Hepatocyte (in vitro differentiated cells): Measurements from ENCODE around the gene CAMSAP1.

Source experiments
- EZH2 ChIP-seq: fragments of 200-600 bp; sonication (generic); IDR thresholded peaks from 2 replicates; pipeline ENCODE4 v1.6.1; 2016; ENCODE audit warnings: antibody characterized with exemption, mild to moderate bottlenecking, borderline replicate concordance
- EZH2phosphoT487 ChIP-seq: fragments of 200-600 bp; sonication (generic); IDR thresholded peaks from one replicate; pipeline ENCODE4 v1.6.1; 2018; ENCODE audit warnings: antibody characterized with exemption, mild to moderate bottlenecking, low read depth, moderate library complexity; ENCODE audit not compliant: unreplicated experiment, severe bottlenecking
- TF ChIP-seq, protein P1 (sequence below): fragments of 200-600 bp; sonication (generic); IDR thresholded peaks from 2 replicates; pipeline ENCODE4 v1.5.1; 2016; ENCODE audit warnings: antibody characterized with exemption, mild to moderate bottlenecking; ENCODE audit not compliant: poor library complexity

DNA sequence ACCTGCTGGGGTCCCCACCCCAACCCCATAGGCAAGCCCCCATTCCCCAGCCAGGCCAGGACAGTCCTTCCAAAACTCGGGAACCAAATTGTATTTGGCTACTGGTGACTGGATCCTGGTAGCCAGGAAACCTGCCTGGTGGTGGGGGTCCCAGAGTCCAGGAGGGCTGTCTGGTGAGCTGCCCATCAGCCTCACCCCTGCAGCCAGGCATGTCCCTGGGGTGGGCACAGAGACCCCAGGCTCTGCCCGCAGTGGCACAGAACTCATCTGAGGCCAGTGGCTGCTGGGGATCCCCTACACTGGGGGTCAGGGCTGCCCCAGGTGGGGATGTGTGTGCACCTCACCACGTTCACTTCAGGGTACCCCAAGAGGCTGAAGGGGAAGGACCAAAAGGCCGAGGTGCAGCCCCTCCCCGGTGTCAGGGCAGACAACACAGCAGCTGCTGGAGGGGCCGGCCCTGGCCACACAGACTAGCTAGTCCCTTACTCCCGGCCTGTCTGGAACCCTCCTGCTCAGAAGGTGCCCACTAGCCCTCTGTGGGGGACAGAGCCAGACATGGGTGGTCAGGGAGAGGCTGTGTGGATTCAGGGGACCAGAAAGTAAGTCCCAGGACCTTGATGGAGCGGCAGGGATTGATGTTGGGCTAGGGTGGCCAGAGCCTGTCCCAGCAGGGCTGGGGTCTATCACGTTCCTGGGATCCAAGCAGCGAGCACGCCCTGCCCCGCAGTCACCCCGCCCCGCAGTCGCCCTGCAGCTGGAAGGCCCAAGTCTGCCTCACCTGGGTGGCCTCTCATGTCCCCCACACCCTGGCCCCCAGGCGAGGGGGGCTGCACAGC is 113.9 kb downstream of the CAMSAP1 start:
- TF ChIP-seq, protein P1, sequence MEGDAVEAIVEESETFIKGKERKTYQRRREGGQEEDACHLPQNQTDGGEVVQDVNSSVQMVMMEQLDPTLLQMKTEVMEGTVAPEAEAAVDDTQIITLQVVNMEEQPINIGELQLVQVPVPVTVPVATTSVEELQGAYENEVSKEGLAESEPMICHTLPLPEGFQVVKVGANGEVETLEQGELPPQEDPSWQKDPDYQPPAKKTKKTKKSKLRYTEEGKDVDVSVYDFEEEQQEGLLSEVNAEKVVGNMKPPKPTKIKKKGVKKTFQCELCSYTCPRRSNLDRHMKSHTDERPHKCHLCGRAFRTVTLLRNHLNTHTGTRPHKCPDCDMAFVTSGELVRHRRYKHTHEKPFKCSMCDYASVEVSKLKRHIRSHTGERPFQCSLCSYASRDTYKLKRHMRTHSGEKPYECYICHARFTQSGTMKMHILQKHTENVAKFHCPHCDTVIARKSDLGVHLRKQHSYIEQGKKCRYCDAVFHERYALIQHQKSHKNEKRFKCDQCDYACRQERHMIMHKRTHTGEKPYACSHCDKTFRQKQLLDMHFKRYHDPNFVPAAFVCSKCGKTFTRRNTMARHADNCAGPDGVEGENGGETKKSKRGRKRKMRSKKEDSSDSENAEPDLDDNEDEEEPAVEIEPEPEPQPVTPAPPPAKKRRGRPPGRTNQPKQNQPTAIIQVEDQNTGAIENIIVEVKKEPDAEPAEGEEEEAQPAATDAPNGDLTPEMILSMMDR = no peak
- TF ChIP-seq EZH2 (no peak), EZH2phosphoT487 (no peak)
